ENCODE results near the gene CH25H. TPM values are rescaled to one million over a fixed set of nuclear protein-coding genes. Genes with fewer than 3 reads are reported as not detected.

The CH25H gene
- total RNA-seq, 1 experiment from 2014 or later = 1.0 TPM

GRCh38 chr10:89160339-89160738, 46.8 kb downstream of the CH25H start:
- H3K4me1 Mint-ChIP-seq = no peaks in the 10 kb centered on the region
- H3K4ac ChIP-seq (ENCODE audit: low read depth, low read length) = no peak overlapping the region
- no peak overlapping the region for H2BK12ac ChIP-seq (ENCODE audit: insufficient read length, low read depth, low read length)
- no peak overlapping the region for H4K91ac ChIP-seq (ENCODE audit: insufficient read length, low read depth, low read length)
- no peaks in the 10 kb centered on the region for H3K79me2 ChIP-seq (ENCODE audit: insufficient read depth, low read length)
- H2BK15ac ChIP-seq (ENCODE audit: low read depth, low read length) = no peak overlapping the region
- no peaks in the 10 kb centered on the region for H3K9me3 ChIP-seq (ENCODE audit: control insufficient read depth, low read depth, low read length)
- no peak overlapping the region for H3K14ac ChIP-seq (ENCODE audit: insufficient read depth, low read length)
- H2BK20ac ChIP-seq (ENCODE audit: low read depth, low read length, poor library complexity, severe bottlenecking) = no peak overlapping the region
- no peak overlapping the region for H2AFZ ChIP-seq (ENCODE audit: low read length)
- H3K27ac ChIP-seq (ENCODE audit: insufficient read length, low read depth, low read length) = no peak overlapping the region
- no peaks in the 10 kb centered on the region for H3K79me1 ChIP-seq (ENCODE audit: insufficient read depth, low read depth, low read length, poor library complexity, severe bottlenecking)
- no peak for TF ChIP-seq CTCF (conservative IDR thresholded peaks at IDR 0.05)
- H3K27ac Mint-ChIP-seq = no peak overlapping the region
- no peak overlapping the region for H3K18ac ChIP-seq (ENCODE audit: insufficient read length, low read depth, low read length)
- no peaks in the 10 kb centered on the region for H3K9me3 Mint-ChIP-seq
- no peaks in the 10 kb centered on the region for H3K4me1 ChIP-seq (ENCODE audit: insufficient read depth, low read length)
- no peak overlapping the region for H3K9ac ChIP-seq (ENCODE audit: extremely low read depth, insufficient read length, low read length)
- H3K4me3 Mint-ChIP-seq = no peak overlapping the region
- no peak overlapping the region for H3K56ac ChIP-seq (ENCODE audit: insufficient read length, low read depth, low read length)
- no peak for DNase-seq
- H4K20me1 ChIP-seq (ENCODE audit: control insufficient read depth, insufficient read depth, insufficient read length) = no peaks in the 10 kb centered on the region
- no peaks in the 10 kb centered on the region for H3K27me3 ChIP-seq (ENCODE audit: insufficient read depth, low read length)
- no peak overlapping the region for H4K8ac ChIP-seq (replicated peaks; ENCODE audit: insufficient read length, low read depth, low read length)
- no peak overlapping the region for H3K23ac ChIP-seq (ENCODE audit: insufficient read length, low read depth, low read length)
- H2AK5ac ChIP-seq (ENCODE audit: insufficient read length, low read length) = no peak overlapping the region
- H4K5ac ChIP-seq (ENCODE audit: insufficient read length, low read depth, low read length) = no peak overlapping the region
- H2BK120ac ChIP-seq (ENCODE audit: low read depth, low read length, poor library complexity, severe bottlenecking) = no peak overlapping the region
- no peaks in the 10 kb centered on the region for H3K27me3 Mint-ChIP-seq (ENCODE audit: low read depth)
- H3K36me3 Mint-ChIP-seq (ENCODE audit: insufficient read depth in 1 of 3, low read depth in 3 of 3) = no peaks in the 10 kb centered on the region
- no CpG with 5 or more reads among the region's 1 CpG for WGBS (ENCODE audit: extremely low coverage, insufficient read length, low lambda C conversion rate)
- no peak overlapping the region for H2BK5ac ChIP-seq (ENCODE audit: insufficient read length, low read length)
- no peak overlapping the region for H3T11ph ChIP-seq (ENCODE audit: low read length)
- H3K4me2 ChIP-seq (ENCODE audit: insufficient read depth, insufficient read length, low read length) = no peak overlapping the region
- H3K23me2 ChIP-seq (ENCODE audit: insufficient read length, low read depth, low read length, poor library complexity, severe bottlenecking) = no peaks in the 10 kb centered on the region

All from H9 (cell line).